AG04450 (cell line): ENCODE data around the gene BLID. TPM values are rescaled to one million over a fixed set of nuclear protein-coding genes. Genes with fewer than 3 reads are reported as not detected.

Experiments
- CTCF ChIA-PET: fragments of 300-600, 350-600 bp; formaldehyde crosslinking; extraction: SDS; loops from one replicate; lab custom pipeline; 2022; ENCODE audit warnings: antibody characterized with exemption, inconsistent platforms; lab: Charles Lee
- POLR2A ChIA-PET: fragments of 350-600 bp; formaldehyde crosslinking; extraction: SDS; loops from one replicate; lab custom pipeline; 2021; ENCODE audit warnings: antibody characterized with exemption, inconsistent platforms; lab: Yijun Ruan, JAX
- DNase-seq: peaks from one replicate; pipeline ENCODE4 v3.0.0-alpha.2; 2011; ENCODE audit warnings: low read depth, low spot score
- H3K27ac ChIP-seq: one replicate; pipeline ENCODE4 v1.5.1; 2012; ENCODE audit warnings: low read depth, low read length, control low read depth
- H3K27me3 ChIP-seq: one replicate; pipeline ENCODE4 v1.6.0; 2012; ENCODE audit warnings: low read length; ENCODE audit not compliant: control insufficient read depth, insufficient read depth
- H3K4me3 ChIP-seq: 2 replicates; pipeline ENCODE4 v1.5.1; 2011; ENCODE audit warnings: mild to moderate bottlenecking, low read depth, low read length, control low read depth
- H3K9me3 ChIP-seq: 2 replicates; pipeline ENCODE4 v1.5.1; 2012; ENCODE audit warnings: low read length; ENCODE audit not compliant: control insufficient read depth, insufficient read depth
- CTCF ChIP-seq: IDR thresholded peaks from 2 replicates; pipeline ENCODE4 v1.5.1; 2011; ENCODE audit warnings: low read depth, low read length, control low read depth, inconsistent platforms
- polyA plus RNA-seq: library from polyadenylated mRNA; depleted of rRNA; stranded (reverse); fragments of >200 nt; gene quantifications from 2 replicates; pipeline ENCODE4 v1.2.3, GENCODE V29; 2011

The BLID gene
- polyA plus RNA-seq, 1 experiment, result 0.94 TPM

- H3K9me3 ChIP-seq, result no peaks in the 10 kb centered on the region
- no peaks in the 10 kb centered on the region for H3K27me3 ChIP-seq
- POLR2A ChIA-PET, result no interaction called here
- TF ChIP-seq CTCF, result no peak
- H3K4me3 ChIP-seq, result no peak overlapping the region
- no peak overlapping the region for H3K27ac ChIP-seq
- CTCF ChIA-PET, result interaction anchor here (0.9 to 2.6 kb wide), 2 partner anchors 53 to 165 kb away, joined by 3 to 7 read pairs; no protein-coding TSS in a partner anchor
- DNase-seq, result no peak
Measured at GRCh38 chr11:122150216-122151124, 34.5 kb upstream of the BLID start.

GRCh38 chr11:122149202-122149601 lies 33.2 kb upstream of the BLID start:
- H3K27ac ChIP-seq, result no peak overlapping the region
- CTCF ChIA-PET, result interaction anchor here (2.6 kb wide), 1 partner anchor 54 kb away, joined by 7 read pairs; no protein-coding TSS in a partner anchor
- TF ChIP-seq CTCF, result no peak
- H3K9me3 ChIP-seq, result no peaks in the 10 kb centered on the region
- no peaks in the 10 kb centered on the region for H3K27me3 ChIP-seq
- no peak for DNase-seq
- no peak overlapping the region for H3K4me3 ChIP-seq
- POLR2A ChIA-PET, result no interaction called here

GRCh38 chr11:122146475-122146874 lies 30.5 kb upstream of the BLID start:
- CTCF ChIA-PET, result interaction anchor here (1.0 to 1.1 kb wide), 2 partner anchors 45 to 360 kb away, joined by 3 read pairs; no protein-coding TSS in a partner anchor
- no peaks in the 10 kb centered on the region for H3K9me3 ChIP-seq
- no peak for TF ChIP-seq CTCF
- POLR2A ChIA-PET, result no interaction called here
- no peak for DNase-seq
- H3K27me3 ChIP-seq, result no peaks in the 10 kb centered on the region
- no peak overlapping the region for H3K27ac ChIP-seq
- H3K4me3 ChIP-seq, result no peak overlapping the region

GRCh38 chr11:122145715-122146274 lies 29.8 kb upstream of the BLID start:
- no peak for DNase-seq
- Histone ChIP-seq H3K27me3 (no peaks in the 10 kb centered on the region), H3K9me3 (no peaks in the 10 kb centered on the region), H3K4me3 (no peak overlapping the region), H3K27ac (no peak overlapping the region)
- no peak for TF ChIP-seq CTCF
- CTCF ChIA-PET, result interaction anchor here (1.0 to 1.1 kb wide), 4 partner anchors 9 to 360 kb away, joined by 3 to 4 read pairs (median 3); no protein-coding TSS in a partner anchor
- POLR2A ChIA-PET, result no interaction called here
